GM12891 (cell line): ENCODE data around the gene PLD1.
A peak's percentile ranks its signal among the peaks of the same experiment; 100 is the strongest.
"Not testable (repeated sequence)": the region's sequence is repeated elsewhere in the genome, so short reads cannot be mapped to it uniquely, and the experiment has no call there.

Source experiments
- DNase-seq: peaks from one replicate; pipeline ENCODE4 v3.0.0; 2011; ENCODE audit warnings: low spot score; ENCODE audit not compliant: insufficient read length
- FAIRE-seq: peaks from 2 replicates; lab custom pipeline; 2011; peaks lifted over from hg19 to GRCh38; lab: Jason Lieb, UNC
- PAX5 ChIP-seq: IDR thresholded peaks from 2 replicates; pipeline ENCODE4 v1.6.1; 2011; ENCODE audit warnings: low read length, moderate library complexity, mild to moderate bottlenecking; ENCODE audit not compliant: insufficient read depth, severe bottlenecking
- POLR2A ChIP-seq: IDR thresholded peaks from 2 replicates; pipeline ENCODE4 v1.6.1; 2011; ENCODE audit warnings: low read depth, low read length, control low read depth
- POLR2AphosphoS5 ChIP-seq: IDR thresholded peaks from 2 replicates; pipeline ENCODE4 v1.6.1; 2011; ENCODE audit warnings: low read depth, low read length, control low read depth
- POU2F2 ChIP-seq: IDR thresholded peaks from 2 replicates; pipeline ENCODE4 v1.6.1; 2011; ENCODE audit warnings: low read depth, mild to moderate bottlenecking, control low read depth, low read length, moderate library complexity
- SPI1 ChIP-seq: IDR thresholded peaks from 2 replicates; pipeline ENCODE4 v1.6.1; 2011; ENCODE audit warnings: low read depth, low read length, control low read depth
- TAF1 ChIP-seq: IDR thresholded peaks from 2 replicates; pipeline ENCODE4 v1.6.1; 2011; ENCODE audit warnings: low read depth, low read length, control low read depth

The PLD1 gene

DNA sequence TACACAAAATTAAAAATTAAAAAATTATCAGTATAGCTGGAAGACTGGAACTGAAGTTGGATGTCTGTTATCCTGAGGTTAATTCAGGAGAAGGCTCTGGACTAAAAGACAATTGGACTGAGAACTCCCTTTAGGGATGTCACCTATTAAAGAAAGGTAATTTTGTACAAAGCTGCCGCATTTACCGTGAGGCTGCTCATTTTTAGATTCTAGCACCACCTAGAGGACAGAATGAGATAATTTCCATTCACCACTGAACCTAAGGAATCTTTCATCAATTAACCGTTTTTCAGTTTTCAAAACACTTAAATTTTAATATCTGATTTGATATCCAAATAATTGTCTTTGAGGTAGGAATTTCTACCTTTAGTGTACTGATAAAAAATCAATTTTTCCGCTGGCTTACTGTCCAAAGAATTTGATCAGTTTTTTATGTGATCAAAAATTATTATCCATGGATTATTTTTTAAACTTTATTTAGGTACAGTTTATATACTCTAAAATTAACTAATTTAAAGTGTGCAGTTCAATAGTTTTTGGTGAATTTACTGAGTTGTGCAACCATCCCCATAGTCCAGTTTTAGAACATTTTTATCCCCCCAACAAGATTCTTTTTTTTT is 243.4 kb downstream of the PLD1 start:
- no peak for FAIRE-seq
- TF ChIP-seq SPI1 (no peak), POLR2A (no peak), POU2F2 (no peak), TAF1 (no peak), POLR2AphosphoS5 (no peak), PAX5 (no peak)
- DNase-seq = peak; percentile 14

- TF ChIP-seq POLR2A = no peak
- no peak for TF ChIP-seq TAF1
- TF ChIP-seq POLR2AphosphoS5 = no peak
- no peak for TF ChIP-seq SPI1
- TF ChIP-seq PAX5 = no peak
- TF ChIP-seq POU2F2 = no peak
- FAIRE-seq (no peak), DNase-seq (no peak)
Observed at GRCh38 chr3:171565481-171566058, 244.7 kb downstream of the PLD1 start.

DNA sequence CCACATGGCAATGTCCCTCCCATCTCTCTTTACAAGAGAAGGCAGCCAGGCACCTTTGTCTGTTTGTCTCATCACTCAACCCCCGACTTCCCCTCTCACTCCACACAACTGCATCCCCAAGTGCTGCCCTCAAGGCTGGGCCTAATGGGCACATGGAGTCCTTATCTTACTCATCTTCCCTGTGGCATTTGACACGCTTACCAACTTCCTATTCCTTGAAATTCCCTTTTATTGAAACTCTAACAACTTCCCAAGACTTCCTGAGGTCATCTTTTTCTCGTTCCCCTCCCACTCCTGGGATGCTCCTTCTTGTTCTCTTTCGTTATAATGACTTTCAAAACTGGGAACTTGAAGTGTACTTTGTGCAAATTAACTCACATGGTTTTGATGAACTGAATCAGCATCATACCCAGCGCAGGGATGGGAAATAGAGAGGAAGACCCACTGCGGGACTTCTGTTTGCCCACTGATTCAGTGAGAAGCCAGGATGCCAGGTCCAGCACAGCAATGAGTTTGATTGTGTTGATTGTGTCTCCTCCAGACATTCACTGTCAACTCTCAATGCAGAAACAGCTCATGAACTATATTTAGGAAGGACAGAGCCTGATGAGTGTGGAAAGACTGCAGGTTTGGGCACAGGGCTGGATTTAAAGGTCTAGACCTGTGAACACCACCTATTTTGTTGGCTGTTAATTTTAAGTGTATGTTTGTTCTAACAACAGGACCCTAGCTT is 245.4 kb downstream of the PLD1 start:
- TF ChIP-seq POU2F2 = no peak
- no peak for TF ChIP-seq PAX5
- no peak for TF ChIP-seq SPI1
- no peak for TF ChIP-seq POLR2A
- TF ChIP-seq POLR2AphosphoS5 = no peak
- TF ChIP-seq TAF1 = no peak
- DNase-seq (no peak), FAIRE-seq (no peak)

DNA sequence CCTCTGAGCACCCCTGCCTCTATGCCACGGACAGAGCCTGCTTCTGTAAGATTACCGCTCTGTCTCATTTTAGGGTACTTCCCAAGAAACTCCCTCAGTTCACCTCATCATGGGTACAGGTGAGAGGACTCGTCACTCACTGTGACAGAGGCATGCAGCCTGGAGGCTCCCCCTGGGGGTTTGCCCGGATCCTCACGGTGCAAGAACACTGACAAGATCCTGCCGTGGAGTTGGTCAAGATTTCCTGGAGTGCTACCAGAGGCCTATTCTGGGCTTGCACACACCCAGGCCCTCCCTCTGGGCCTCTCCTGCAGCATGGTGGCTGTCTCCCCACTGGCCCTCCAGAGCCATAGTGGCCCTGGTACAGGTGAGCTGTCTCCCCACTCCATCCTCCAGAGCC is 247.0 kb downstream of the PLD1 start:
- DNase-seq = no peak
- FAIRE-seq = no peak
- TF ChIP-seq TAF1 (no peak), POLR2AphosphoS5 (no peak)

DNA sequence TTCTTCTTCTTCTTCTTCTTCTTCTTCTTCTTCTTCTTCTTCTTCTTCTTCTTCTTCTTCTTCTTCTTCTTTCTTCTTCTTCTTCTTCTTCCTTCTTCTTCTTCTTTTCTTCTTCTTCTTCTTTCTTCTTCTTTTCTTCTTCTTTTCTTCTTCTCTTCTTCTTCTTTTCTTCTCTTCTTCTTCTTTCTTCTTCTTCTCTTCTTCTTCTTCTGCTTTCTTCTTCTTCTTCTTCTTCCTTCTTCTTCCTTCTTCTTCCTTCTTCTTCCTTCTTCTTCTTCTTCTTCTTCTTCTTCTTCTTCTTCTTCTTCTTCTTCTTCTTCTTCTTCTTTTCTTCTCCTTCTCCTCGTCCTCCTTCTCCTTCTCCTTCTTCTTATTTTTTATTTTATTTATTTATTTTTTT is 247.8 kb downstream of the PLD1 start:
- not testable (repeated sequence) for FAIRE-seq, DNase-seq

- no peak for DNase-seq
- TF ChIP-seq SPI1 (no peak), POU2F2 (no peak), POLR2AphosphoS5 (no peak), PAX5 (no peak), POLR2A (no peak)
- FAIRE-seq = no peak
Observed at GRCh38 chr3:171561596-171562323, 248.5 kb downstream of the PLD1 start.

DNA sequence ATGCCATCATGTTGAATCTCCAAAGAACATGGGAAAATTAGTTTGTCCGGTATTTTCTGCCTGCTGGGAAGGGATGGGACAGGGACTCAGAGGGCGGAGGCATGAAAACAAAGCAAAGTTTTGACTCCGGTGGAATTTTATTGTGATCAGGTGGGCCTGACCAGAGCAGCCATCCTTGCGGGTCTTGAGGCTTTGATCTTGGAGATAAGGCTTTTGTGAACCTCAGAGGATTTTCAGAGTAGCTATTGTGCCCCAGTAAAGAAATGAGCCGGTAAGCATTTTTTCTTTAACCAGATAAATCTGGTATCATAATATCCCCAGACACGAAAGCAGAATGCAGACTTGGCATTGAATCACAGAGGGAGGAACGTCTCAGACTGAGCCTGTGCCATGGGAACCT is 250.7 kb downstream of the PLD1 start:
- TF ChIP-seq POLR2A (no peak), POU2F2 (no peak), PAX5 (no peak), SPI1 (no peak), POLR2AphosphoS5 (no peak), TAF1 (no peak)
- DNase-seq = no peak
- FAIRE-seq = no peak

DNA sequence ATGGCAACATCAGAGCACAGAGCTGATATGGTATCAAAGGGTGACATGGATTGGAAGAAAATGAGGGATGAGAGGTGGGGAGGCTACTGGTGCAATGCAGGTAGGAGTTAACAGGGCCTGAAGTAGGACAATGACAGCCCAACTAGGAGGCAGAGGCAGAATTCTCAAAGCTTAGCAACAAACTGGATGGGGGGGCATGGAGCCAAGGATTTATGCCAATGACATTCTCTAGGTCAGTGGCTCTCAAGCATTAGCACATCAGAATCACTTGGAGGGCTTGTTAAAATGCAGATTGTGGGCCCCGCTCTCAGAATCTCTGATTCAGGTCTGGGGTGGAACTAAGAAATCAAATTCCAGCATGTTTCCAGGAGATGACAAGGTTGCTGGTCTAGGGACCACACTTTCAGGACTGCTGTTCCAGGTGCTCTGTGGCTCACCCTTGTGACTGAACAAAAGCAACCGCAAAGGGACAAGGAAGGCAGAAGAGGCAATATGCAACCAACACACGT is 252.0 kb downstream of the PLD1 start:
- DNase-seq = no peak
- no peak for FAIRE-seq
- no peak for TF ChIP-seq SPI1
- TF ChIP-seq POU2F2 = no peak
- no peak for TF ChIP-seq PAX5
- no peak for TF ChIP-seq POLR2A
- TF ChIP-seq TAF1 = no peak
- no peak for TF ChIP-seq POLR2AphosphoS5

DNA sequence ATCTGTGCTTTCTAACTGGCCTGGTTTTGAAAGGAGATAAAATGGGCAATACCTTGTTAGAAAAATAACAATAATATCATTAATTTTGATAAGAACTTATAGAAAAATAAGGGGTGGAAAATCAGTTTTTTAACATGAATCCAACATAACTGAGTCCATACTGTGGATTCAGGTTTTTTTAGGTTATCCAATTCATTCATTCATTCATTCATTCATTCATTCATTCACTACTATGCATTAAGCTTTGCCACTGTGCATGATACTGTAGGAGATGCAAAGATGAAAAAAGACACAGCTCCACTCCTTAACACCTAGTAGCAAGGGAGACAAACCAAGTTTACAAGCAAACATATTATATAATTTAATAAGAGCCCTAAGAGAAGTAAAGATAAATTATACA is 253.1 kb downstream of the PLD1 start:
- TF ChIP-seq POU2F2 (no peak), PAX5 (no peak), TAF1 (no peak), POLR2AphosphoS5 (no peak), SPI1 (no peak), POLR2A (no peak)
- FAIRE-seq (no peak), DNase-seq (no peak)
